Neural cell (in vitro differentiated cells): ENCODE results near the gene TMEM131L. TPM values are rescaled to one million over a fixed set of nuclear protein-coding genes. Genes with fewer than 3 reads are reported as not detected.

Source experiments
- H2AFZ ChIP-seq: fragments of 200-600, 300-800 bp; sonication (generic), shearing (Covaris generic); 2 replicates; pipeline ENCODE4 v1.6.0; 2014; ENCODE audit warnings: low read depth, mild to moderate bottlenecking, antibody characterized with exemption, low read length, moderate library complexity
- H3F3A ChIP-seq: fragments of 200-600 bp; shearing (Covaris generic); 2 replicates; pipeline ENCODE4 v1.6.1; 2016; ENCODE audit warnings: mild to moderate bottlenecking, moderate library complexity, mixed read lengths, antibody characterized with exemption, low read length; ENCODE audit not compliant: insufficient read depth, poor library complexity, severe bottlenecking
- H3K27ac ChIP-seq: fragments of 200-600, 300-800 bp; sonication (generic), shearing (Covaris generic); 2 replicates; pipeline ENCODE4 v1.5.1; 2014; ENCODE audit warnings: mild to moderate bottlenecking, low read length, moderate library complexity
- H3K27me3 ChIP-seq: fragments of 300-800, 200-600 bp; sonication (generic), shearing (Covaris generic); 2 replicates; pipeline ENCODE4 v1.6.0; 2014; ENCODE audit warnings: mild to moderate bottlenecking, low read depth, low read length, moderate library complexity; ENCODE audit not compliant: insufficient read depth
- H3K36me3 ChIP-seq: fragments of 300-800, 200-600 bp; sonication (generic), shearing (Covaris generic); 2 replicates; pipeline ENCODE4 v1.5.1; 2014; ENCODE audit warnings: mild to moderate bottlenecking, antibody characterized with exemption, low read length, moderate library complexity; ENCODE audit not compliant: insufficient read depth
- H3K4me2 ChIP-seq: fragments of 300-800, 200-600 bp; sonication (generic), shearing (Covaris generic); 2 replicates; pipeline ENCODE4 v1.6.0; 2014; ENCODE audit warnings: mild to moderate bottlenecking, low read length
- H3K4me3 ChIP-seq: fragments of 300-800, 200-600 bp; sonication (generic), shearing (Covaris generic); 2 replicates; pipeline ENCODE4 v1.5.1; 2014; ENCODE audit warnings: mild to moderate bottlenecking, low read length, moderate library complexity
- H3K79me2 ChIP-seq: fragments of 200-600 bp; shearing (Covaris generic); replicated peaks from 2 replicates; pipeline ENCODE4 v1.6.0; 2014; ENCODE audit warnings: mild to moderate bottlenecking, low read length, moderate library complexity; ENCODE audit not compliant: insufficient read depth
- H3K9ac ChIP-seq: fragments of 300-800, 200-600 bp; sonication (generic), shearing (Covaris generic); 2 replicates; pipeline ENCODE4 v1.6.1; 2016; ENCODE audit warnings: mild to moderate bottlenecking, low read length, mixed read lengths
- H3K9me2 ChIP-seq: fragments of 200-600 bp; shearing (Covaris generic); 2 replicates; pipeline ENCODE4 v1.6.1; 2016; ENCODE audit warnings: mild to moderate bottlenecking, low read length, mixed read lengths; ENCODE audit not compliant: insufficient read depth
- H3K9me3 ChIP-seq: fragments of 200-600, 300-800 bp; sonication (generic), shearing (Covaris generic); 2 replicates; pipeline ENCODE4 v1.6.1; 2016; ENCODE audit warnings: mild to moderate bottlenecking, mixed run types, low read length, moderate library complexity, mixed read lengths
- H4K20me1 ChIP-seq: fragments of 200-600 bp; shearing (Covaris generic); 2 replicates; pipeline ENCODE4 v1.6.1; 2016; ENCODE audit warnings: mild to moderate bottlenecking, mixed run types; ENCODE audit not compliant: insufficient read depth
- EP300 ChIP-seq: fragments of 450-650 bp; conservative IDR thresholded peaks from 2 replicates; pipeline ENCODE4 v1.6.1; 2014; ENCODE audit warnings: antibody characterized with exemption, mild to moderate bottlenecking, moderate library complexity; ENCODE audit not compliant: poor library complexity, severe bottlenecking
- EZH2 ChIP-seq: fragments of 200-600, 300-800 bp; shearing (Covaris generic), sonication (generic); IDR thresholded peaks from 2 replicates; pipeline ENCODE4 v1.6.1; 2014; ENCODE audit warnings: antibody characterized with exemption, low read length, borderline replicate concordance, mild to moderate bottlenecking; ENCODE audit not compliant: insufficient read depth, poor library complexity, severe bottlenecking
- MXI1 ChIP-seq: fragments of 450-650 bp; conservative IDR thresholded peaks from 2 replicates; pipeline ENCODE4 v1.6.1; 2014; ENCODE audit warnings: antibody characterized with exemption, mild to moderate bottlenecking; ENCODE audit not compliant: poor library complexity, severe bottlenecking
- POLR2AphosphoS5 ChIP-seq: IDR thresholded peaks from 2 replicates; pipeline ENCODE4 v1.6.1; 2012
- RAD21 ChIP-seq: fragments of 450-650 bp; conservative IDR thresholded peaks from 2 replicates; pipeline ENCODE4 v1.6.1; 2014; ENCODE audit warnings: antibody characterized with exemption, mild to moderate bottlenecking, moderate library complexity
- REST ChIP-seq: IDR thresholded peaks from 2 replicates; pipeline ENCODE4 v1.6.1; 2012; ENCODE audit warnings: borderline replicate concordance
- SMC3 ChIP-seq: fragments of 450-650 bp; conservative IDR thresholded peaks from 2 replicates; pipeline ENCODE4 v1.6.1; 2014; ENCODE audit warnings: antibody characterized with exemption, mild to moderate bottlenecking, moderate library complexity; ENCODE audit not compliant: poor library complexity
- TAF1 ChIP-seq: IDR thresholded peaks from 2 replicates; pipeline ENCODE4 v1.6.1; 2012; ENCODE audit warnings: low read depth
- polyA plus RNA-seq: library from polyadenylated mRNA; depleted of rRNA; stranded (reverse); fragments of >200 nt; gene quantifications from 2 replicates; pipeline ENCODE4 v1.2.3, GENCODE V29; 2014
- TF ChIP-seq, protein P1 (sequence below): fragments of 450-650 bp; IDR thresholded peaks from 2 replicates; pipeline ENCODE4 v1.5.1; 2014; ENCODE audit warnings: antibody characterized with exemption, mild to moderate bottlenecking, moderate library complexity; ENCODE audit not compliant: poor library complexity, severe bottlenecking

The TMEM131L gene
- polyA plus RNA-seq, 1 donor from 2014 or later, result 11.1 TPM

DNA sequence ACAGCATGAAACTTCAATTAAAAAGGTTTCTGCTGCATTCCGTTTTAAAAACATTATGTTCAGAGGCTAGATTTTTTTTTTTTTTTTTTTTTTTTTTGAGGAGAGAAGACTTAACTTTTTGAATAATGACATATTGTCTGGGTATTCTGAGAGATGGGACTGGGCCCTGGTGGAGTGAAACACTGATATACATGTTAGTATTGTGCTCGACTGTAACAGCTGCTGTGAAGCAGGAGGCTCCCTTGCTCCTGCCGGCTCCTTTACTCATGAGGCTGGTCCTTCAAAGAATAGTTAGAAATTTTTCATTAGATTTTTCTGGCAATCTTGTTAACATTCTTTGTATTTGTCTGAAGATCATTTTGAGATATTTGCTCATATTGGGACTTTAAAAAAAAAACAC is 73.3 kb downstream of the TMEM131L start:
- no peak overlapping the region for H2AFZ ChIP-seq
- no peak overlapping the region for H3K4me2 ChIP-seq
- H3K79me2 ChIP-seq, result peaks cover 37% of the 10 kb centered on the region
- H3K9me3 ChIP-seq, result no peaks in the 10 kb centered on the region
- no peak overlapping the region for H3K9ac ChIP-seq
- H3K27ac ChIP-seq, result no peak overlapping the region
- H4K20me1 ChIP-seq, result no peaks in the 10 kb centered on the region
- TF ChIP-seq RAD21 (no peak), EP300 (no peak), REST (no peak), SMC3 (no peak), EZH2 (no peak), MXI1 (no peak), TAF1 (no peak), POLR2AphosphoS5 (no peak)
- TF ChIP-seq, protein P1, sequence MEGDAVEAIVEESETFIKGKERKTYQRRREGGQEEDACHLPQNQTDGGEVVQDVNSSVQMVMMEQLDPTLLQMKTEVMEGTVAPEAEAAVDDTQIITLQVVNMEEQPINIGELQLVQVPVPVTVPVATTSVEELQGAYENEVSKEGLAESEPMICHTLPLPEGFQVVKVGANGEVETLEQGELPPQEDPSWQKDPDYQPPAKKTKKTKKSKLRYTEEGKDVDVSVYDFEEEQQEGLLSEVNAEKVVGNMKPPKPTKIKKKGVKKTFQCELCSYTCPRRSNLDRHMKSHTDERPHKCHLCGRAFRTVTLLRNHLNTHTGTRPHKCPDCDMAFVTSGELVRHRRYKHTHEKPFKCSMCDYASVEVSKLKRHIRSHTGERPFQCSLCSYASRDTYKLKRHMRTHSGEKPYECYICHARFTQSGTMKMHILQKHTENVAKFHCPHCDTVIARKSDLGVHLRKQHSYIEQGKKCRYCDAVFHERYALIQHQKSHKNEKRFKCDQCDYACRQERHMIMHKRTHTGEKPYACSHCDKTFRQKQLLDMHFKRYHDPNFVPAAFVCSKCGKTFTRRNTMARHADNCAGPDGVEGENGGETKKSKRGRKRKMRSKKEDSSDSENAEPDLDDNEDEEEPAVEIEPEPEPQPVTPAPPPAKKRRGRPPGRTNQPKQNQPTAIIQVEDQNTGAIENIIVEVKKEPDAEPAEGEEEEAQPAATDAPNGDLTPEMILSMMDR, result no peak
- H3K36me3 ChIP-seq, result no peaks in the 10 kb centered on the region
- H3K27me3 ChIP-seq, result no peaks in the 10 kb centered on the region
- no peaks in the 10 kb centered on the region for H3K9me2 ChIP-seq
- H3F3A ChIP-seq, result peaks cover 2% of the 10 kb centered on the region
- no peak overlapping the region for H3K4me3 ChIP-seq

DNA sequence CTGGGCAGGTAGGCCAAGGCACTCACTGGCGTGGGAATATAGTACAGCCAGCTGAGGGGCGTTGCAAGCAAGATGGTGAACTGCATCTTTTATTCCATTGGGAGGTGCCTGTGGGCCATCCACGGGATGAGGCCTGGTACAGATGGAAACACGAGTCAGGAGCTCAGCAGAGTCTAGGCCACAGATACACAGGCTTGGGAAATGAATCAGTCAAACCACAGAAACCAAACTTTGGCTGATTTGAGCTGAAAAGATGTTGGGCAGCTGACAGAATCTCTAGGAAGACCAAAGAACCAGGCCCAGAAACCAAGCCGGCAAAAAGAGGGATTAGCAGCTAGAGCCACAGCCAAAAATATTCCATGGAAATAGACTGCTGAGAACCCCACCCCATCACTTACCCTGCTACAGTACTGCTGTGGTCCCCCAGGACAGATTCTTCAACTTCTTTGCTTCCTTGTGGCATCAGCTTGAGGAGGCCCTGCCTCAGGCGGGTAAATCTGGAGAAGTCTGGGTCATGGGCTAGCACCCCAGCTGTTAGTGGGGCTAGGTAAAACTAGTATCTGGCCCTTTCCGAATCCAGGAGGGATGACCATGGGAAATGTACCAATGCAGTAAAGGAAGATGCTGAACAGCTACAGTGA is 75.4 kb downstream of the TMEM131L start:
- no peaks in the 10 kb centered on the region for H3K36me3 ChIP-seq
- peaks cover 29% of the 10 kb centered on the region for H3K79me2 ChIP-seq
- no peak overlapping the region for H3K9ac ChIP-seq
- H3K4me3 ChIP-seq, result no peak overlapping the region
- H2AFZ ChIP-seq, result no peak overlapping the region
- no peaks in the 10 kb centered on the region for H3K27me3 ChIP-seq
- no peak overlapping the region for H3K27ac ChIP-seq
- H3K9me2 ChIP-seq, result no peaks in the 10 kb centered on the region
- no peaks in the 10 kb centered on the region for H3K9me3 ChIP-seq
- H3K4me2 ChIP-seq, result no peak overlapping the region
- no peaks in the 10 kb centered on the region for H4K20me1 ChIP-seq
- TF ChIP-seq TAF1 (no peak), EP300 (no peak), MXI1 (no peak), POLR2AphosphoS5 (no peak), RAD21 (no peak), EZH2 (no peak), SMC3 (no peak), REST (no peak)
- TF ChIP-seq, protein P1, result no peak
- no peaks in the 10 kb centered on the region for H3F3A ChIP-seq
